ENCODE data around the gene ELFN2.

GRCh38 chr22:37413546-37413945 lies 13.7 kb downstream of the ELFN2 start:
- TF ChIP-seq CTCF (IDR thresholded peaks at IDR 0.05; ENCODE audit: poor library complexity, severe bottlenecking) (no peak), SMC3 (conservative IDR thresholded peaks at IDR 0.05; ENCODE audit: poor library complexity) (no peak), EP300 (conservative IDR thresholded peaks at IDR 0.05; ENCODE audit: poor library complexity, severe bottlenecking) (no peak), EZH2 (IDR thresholded peaks at IDR 0.05; ENCODE audit: borderline replicate concordance, insufficient read depth, low read length, poor library complexity, severe bottlenecking) (no peak)
- TF ChIP-seq, protein P1, sequence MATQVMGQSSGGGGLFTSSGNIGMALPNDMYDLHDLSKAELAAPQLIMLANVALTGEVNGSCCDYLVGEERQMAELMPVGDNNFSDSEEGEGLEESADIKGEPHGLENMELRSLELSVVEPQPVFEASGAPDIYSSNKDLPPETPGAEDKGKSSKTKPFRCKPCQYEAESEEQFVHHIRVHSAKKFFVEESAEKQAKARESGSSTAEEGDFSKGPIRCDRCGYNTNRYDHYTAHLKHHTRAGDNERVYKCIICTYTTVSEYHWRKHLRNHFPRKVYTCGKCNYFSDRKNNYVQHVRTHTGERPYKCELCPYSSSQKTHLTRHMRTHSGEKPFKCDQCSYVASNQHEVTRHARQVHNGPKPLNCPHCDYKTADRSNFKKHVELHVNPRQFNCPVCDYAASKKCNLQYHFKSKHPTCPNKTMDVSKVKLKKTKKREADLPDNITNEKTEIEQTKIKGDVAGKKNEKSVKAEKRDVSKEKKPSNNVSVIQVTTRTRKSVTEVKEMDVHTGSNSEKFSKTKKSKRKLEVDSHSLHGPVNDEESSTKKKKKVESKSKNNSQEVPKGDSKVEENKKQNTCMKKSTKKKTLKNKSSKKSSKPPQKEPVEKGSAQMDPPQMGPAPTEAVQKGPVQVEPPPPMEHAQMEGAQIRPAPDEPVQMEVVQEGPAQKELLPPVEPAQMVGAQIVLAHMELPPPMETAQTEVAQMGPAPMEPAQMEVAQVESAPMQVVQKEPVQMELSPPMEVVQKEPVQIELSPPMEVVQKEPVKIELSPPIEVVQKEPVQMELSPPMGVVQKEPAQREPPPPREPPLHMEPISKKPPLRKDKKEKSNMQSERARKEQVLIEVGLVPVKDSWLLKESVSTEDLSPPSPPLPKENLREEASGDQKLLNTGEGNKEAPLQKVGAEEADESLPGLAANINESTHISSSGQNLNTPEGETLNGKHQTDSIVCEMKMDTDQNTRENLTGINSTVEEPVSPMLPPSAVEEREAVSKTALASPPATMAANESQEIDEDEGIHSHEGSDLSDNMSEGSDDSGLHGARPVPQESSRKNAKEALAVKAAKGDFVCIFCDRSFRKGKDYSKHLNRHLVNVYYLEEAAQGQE (IDR thresholded peaks at IDR 0.05; ENCODE audit: borderline replicate concordance), result no peak

Measured in neural cell (in vitro differentiated cells).